ENCODE data around the gene CDKN2B-AS1. TPM values are rescaled to one million over a fixed set of nuclear protein-coding genes. Genes with fewer than 3 reads are reported as not detected.

CDKN2B-AS1 gene
- total RNA-seq, 4 donors from 2014 or later: 0.72 to 0.93 TPM; not detected in 2

GRCh38 chr9:22160221-22160620 lies 165.6 kb downstream of the CDKN2B-AS1 start:
- TF ChIP-seq, protein P1, sequence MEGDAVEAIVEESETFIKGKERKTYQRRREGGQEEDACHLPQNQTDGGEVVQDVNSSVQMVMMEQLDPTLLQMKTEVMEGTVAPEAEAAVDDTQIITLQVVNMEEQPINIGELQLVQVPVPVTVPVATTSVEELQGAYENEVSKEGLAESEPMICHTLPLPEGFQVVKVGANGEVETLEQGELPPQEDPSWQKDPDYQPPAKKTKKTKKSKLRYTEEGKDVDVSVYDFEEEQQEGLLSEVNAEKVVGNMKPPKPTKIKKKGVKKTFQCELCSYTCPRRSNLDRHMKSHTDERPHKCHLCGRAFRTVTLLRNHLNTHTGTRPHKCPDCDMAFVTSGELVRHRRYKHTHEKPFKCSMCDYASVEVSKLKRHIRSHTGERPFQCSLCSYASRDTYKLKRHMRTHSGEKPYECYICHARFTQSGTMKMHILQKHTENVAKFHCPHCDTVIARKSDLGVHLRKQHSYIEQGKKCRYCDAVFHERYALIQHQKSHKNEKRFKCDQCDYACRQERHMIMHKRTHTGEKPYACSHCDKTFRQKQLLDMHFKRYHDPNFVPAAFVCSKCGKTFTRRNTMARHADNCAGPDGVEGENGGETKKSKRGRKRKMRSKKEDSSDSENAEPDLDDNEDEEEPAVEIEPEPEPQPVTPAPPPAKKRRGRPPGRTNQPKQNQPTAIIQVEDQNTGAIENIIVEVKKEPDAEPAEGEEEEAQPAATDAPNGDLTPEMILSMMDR (IDR thresholded peaks at IDR 0.05): no peak
- no peak for ATAC-seq (ENCODE audit: low FRiP score)
- no peak for DNase-seq (ENCODE audit: low spot score)

- TF ChIP-seq, protein P1 (IDR thresholded peaks at IDR 0.05): no peak
- DNase-seq (ENCODE audit: low spot score) (no peak), ATAC-seq (ENCODE audit: low FRiP score) (no peak)
Observed at GRCh38 chr9:22165144-22165543, 170.6 kb downstream of the CDKN2B-AS1 start.

DNA sequence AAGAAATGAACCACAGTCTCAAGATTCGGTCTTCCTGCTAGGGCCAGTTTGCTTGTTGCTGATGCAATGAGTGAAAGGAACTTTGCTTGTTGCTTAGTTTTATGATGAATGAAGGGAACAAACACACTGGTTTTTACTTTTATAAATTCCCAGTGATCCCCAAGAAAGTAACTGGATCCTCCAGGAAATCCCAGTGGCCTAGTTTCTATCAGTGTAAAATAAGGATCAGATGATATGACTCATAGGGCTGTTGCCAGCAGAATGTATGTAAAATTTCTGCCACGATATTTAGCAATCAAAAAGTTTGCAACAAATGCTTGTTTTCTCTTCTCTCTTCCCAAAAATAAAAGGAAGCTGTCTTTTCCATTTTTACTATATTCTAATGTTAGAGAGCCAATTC lies 174.7 kb downstream of the CDKN2B-AS1 start:
- no peak for ATAC-seq (ENCODE audit: low FRiP score)
- TF ChIP-seq, protein P1 (IDR thresholded peaks at IDR 0.05): no peak
- DNase-seq (ENCODE audit: low spot score): no peak

GRCh38 chr9:22169727-22170503 lies 175.3 kb downstream of the CDKN2B-AS1 start:
- no peak for ATAC-seq (ENCODE audit: low FRiP score)

More at GRCh38 chr9:22169727-22170503, 175.3 kb downstream of the CDKN2B-AS1 start:
- TF ChIP-seq, protein P1 (IDR thresholded peaks at IDR 0.05): no peak
- DNase-seq (ENCODE audit: low spot score): no peak

Small RNA genes lying within 50 kb of the gene (small RNA-seq; reads per million reads assigned to genes)
- gene RF01909 (not detected), gene RF02045 (not detected)

Other genes starting within 250 kb of the CDKN2B-AS1 start
- gene MTAP, start 192.2 kb upstream of the CDKN2B-AS1 start, total RNA-seq: 10 to 100 TPM; 22.2 to 27.0 (median 25.4) TPM
- gene CDKN2A, start 399 bp upstream of the CDKN2B-AS1 start, total RNA-seq: 1 to 10 TPM in 2 of 4 donors, under 1 TPM in 2; 0.72 to 3.0 (median 1.8) TPM
- 10 to 100 TPM; 17.0 to 84.7 (median 34.9) TPM for gene CDKN2B, start 14.5 kb downstream of the CDKN2B-AS1 start, total RNA-seq

Data from omental fat pad (tissue), 4 donors.